Measurements from ENCODE around the gene PCCA. TPM values are rescaled to one million over a fixed set of nuclear protein-coding genes. Genes with fewer than 3 reads are reported as not detected.
A peak's percentile ranks its signal among the peaks of the same experiment; 100 is the strongest.

The PCCA gene
- total and polyA plus RNA-seq, 2 donors from 2014 or later, result 86.2 to 222 TPM

- Histone ChIP-seq H3K27ac (ENCODE audit: low read depth in 2 of 2, low read length in 2 of 2) (no peak overlapping the region), H3K9ac (ENCODE audit: low read length in 3 of 3) (no peak overlapping the region), H3K9me3 (ENCODE audit: control insufficient read depth in 2 of 3, insufficient read depth in 1 of 3, low read length in 3 of 3) (no peaks in the 10 kb centered on the region), H3K4me1 (ENCODE audit: control insufficient read depth in 2 of 3, insufficient read depth in 2 of 3, low read depth in 1 of 3, low read length in 3 of 3) (peaks cover 0 to 4% (median 3%) of the 10 kb centered on the region in 3 donors), H3K36me3 (ENCODE audit: control insufficient read depth in 2 of 3, insufficient read depth in 3 of 3, low read length in 3 of 3) (no peaks in the 10 kb centered on the region), H3K27me3 (ENCODE audit: control insufficient read depth, insufficient read depth, low read length) (no peaks in the 10 kb centered on the region), H3K4me3 (ENCODE audit: low read length in 3 of 3) (no peak overlapping the region)
- no peak for TF ChIP-seq CTCF (IDR thresholded peaks at IDR 0.05; ENCODE audit: borderline replicate concordance, extremely low read depth, insufficient read depth)
- FAIRE-seq, result no peak
- DNase-seq, result peak in 2 of 5 donors; percentile 2 to 19
- intact Hi-C loops (cut with DNase I), result no loop called here
Observed at GRCh38 chr13:100182900-100183490, 94.1 kb downstream of the PCCA start.

GRCh38 chr13:100184095-100184494 is 95.2 kb downstream of the PCCA start:
- no peak for DNase-seq
- Histone ChIP-seq H3K9me3 (ENCODE audit: control insufficient read depth in 2 of 3, insufficient read depth in 1 of 3, low read length in 3 of 3) (no peaks in the 10 kb centered on the region), H3K27me3 (ENCODE audit: control insufficient read depth, insufficient read depth, low read length) (no peaks in the 10 kb centered on the region), H3K4me1 (ENCODE audit: control insufficient read depth in 2 of 3, insufficient read depth in 2 of 3, low read depth in 1 of 3, low read length in 3 of 3) (peaks cover 0 to 3% (median 3%) of the 10 kb centered on the region in 3 donors), H3K9ac (ENCODE audit: low read length in 3 of 3) (no peak overlapping the region), H3K27ac (ENCODE audit: low read depth in 2 of 2, low read length in 2 of 2) (no peak overlapping the region), H3K36me3 (ENCODE audit: control insufficient read depth in 2 of 3, insufficient read depth in 3 of 3, low read length in 3 of 3) (no peaks in the 10 kb centered on the region), H3K4me3 (ENCODE audit: low read length in 3 of 3) (no peak overlapping the region)
- TF ChIP-seq CTCF (IDR thresholded peaks at IDR 0.05; ENCODE audit: borderline replicate concordance, extremely low read depth, insufficient read depth), result no peak
- intact Hi-C loops (cut with DNase I), result no loop called here
- FAIRE-seq, result no peak

GRCh38 chr13:100195568-100195967 is 106.7 kb downstream of the PCCA start:
- no peak for TF ChIP-seq CTCF (IDR thresholded peaks at IDR 0.05; ENCODE audit: borderline replicate concordance, extremely low read depth, insufficient read depth)
- Histone ChIP-seq H3K4me1 (ENCODE audit: control insufficient read depth in 2 of 3, insufficient read depth in 2 of 3, low read depth in 1 of 3, low read length in 3 of 3) (peaks cover 0 to 5% (median 0%) of the 10 kb centered on the region in 3 donors), H3K9me3 (ENCODE audit: control insufficient read depth in 2 of 3, insufficient read depth in 1 of 3, low read length in 3 of 3) (no peaks in the 10 kb centered on the region), H3K36me3 (ENCODE audit: control insufficient read depth in 2 of 3, insufficient read depth in 3 of 3, low read length in 3 of 3) (no peaks in the 10 kb centered on the region), H3K9ac (ENCODE audit: low read length in 3 of 3) (no peak overlapping the region), H3K27me3 (ENCODE audit: control insufficient read depth, insufficient read depth, low read length) (no peaks in the 10 kb centered on the region), H3K27ac (ENCODE audit: low read depth in 2 of 2, low read length in 2 of 2) (no peak overlapping the region), H3K4me3 (ENCODE audit: low read length in 3 of 3) (no peak overlapping the region)
- FAIRE-seq, result no peak
- intact Hi-C loops (cut with DNase I), result no loop called here
- DNase-seq, result no peak

GRCh38 chr13:100196375-100196774 is 107.5 kb downstream of the PCCA start:
- no peak for TF ChIP-seq CTCF (IDR thresholded peaks at IDR 0.05; ENCODE audit: borderline replicate concordance, extremely low read depth, insufficient read depth)
- intact Hi-C loops (cut with DNase I), result no loop called here
- Histone ChIP-seq H3K4me3 (ENCODE audit: low read length in 3 of 3) (no peak overlapping the region), H3K4me1 (ENCODE audit: control insufficient read depth in 2 of 3, insufficient read depth in 2 of 3, low read depth in 1 of 3, low read length in 3 of 3) (peaks cover 0 to 5% (median 0%) of the 10 kb centered on the region in 3 donors), H3K27ac (ENCODE audit: low read depth in 2 of 2, low read length in 2 of 2) (no peak overlapping the region), H3K9ac (ENCODE audit: low read length in 3 of 3) (no peak overlapping the region), H3K36me3 (ENCODE audit: control insufficient read depth in 2 of 3, insufficient read depth in 3 of 3, low read length in 3 of 3) (no peaks in the 10 kb centered on the region), H3K27me3 (ENCODE audit: control insufficient read depth, insufficient read depth, low read length) (no peaks in the 10 kb centered on the region), H3K9me3 (ENCODE audit: control insufficient read depth in 2 of 3, insufficient read depth in 1 of 3, low read length in 3 of 3) (no peaks in the 10 kb centered on the region)
- DNase-seq (no peak), FAIRE-seq (no peak)
